Body of pancreas (tissue), 4 donors: ENCODE measurements around the gene NSF. TPM values are rescaled to one million over a fixed set of nuclear protein-coding genes. Genes with fewer than 3 reads are reported as not detected.

Experiments
- ATAC-seq: fragments of 150-250 bp; one replicate; pipeline ENCODE4 v1.9.1; 2016
- DNase-seq, 4 donors: peaks; one replicate each; pipeline ENCODE4 v3.0.0-alpha.2; 2019
- H3K27ac ChIP-seq, 4 donors: fragments of 200-600 bp; sonication (generic); 1 replicate in 3 of 4; 2 replicates in 1 of 4; pipeline versions ENCODE4 v1.5.1 to v1.6.1; 2016 to 2019; ENCODE audit warnings: mild to moderate bottlenecking in 1 of 4, mixed read lengths in 1 of 4, moderate library complexity in 1 of 4
- H3K27me3 ChIP-seq, 2 donors: fragments of 200-600 bp; sonication (generic); one replicate each; pipeline ENCODE4 v1.6.0; 2016; ENCODE audit warnings: mild to moderate bottlenecking in 1 of 2
- H3K36me3 ChIP-seq, 2 donors: fragments of 200-600 bp; sonication (generic); replicated peaks in 1 of 2; 2 replicates each; pipeline ENCODE4 v1.5.1; 2016; ENCODE audit warnings: low read depth in 2 of 2; ENCODE audit not compliant: insufficient read depth in 1 of 2
- H3K4me1 ChIP-seq: fragments of 200-600 bp; sonication (generic); one replicate; pipeline ENCODE4 v1.6.0; 2016
- H3K4me3 ChIP-seq, 2 donors: fragments of 200-600 bp; sonication (generic); 1 replicate in 1 of 2; 2 replicates in 1 of 2; pipeline ENCODE4 v1.5.1; 2016 to 2019
- H3K9me3 ChIP-seq, 3 donors: fragments of 200-600 bp; sonication (generic); 1 replicate in 2 of 3; 2 replicates in 1 of 3; pipeline ENCODE4 v1.5.1; 2016
- POLR2A ChIP-seq, 3 donors: fragments of 450-650 bp; IDR thresholded peaks; one replicate each; pipeline ENCODE4 v1.6.1; 2016; ENCODE audit warnings: antibody characterized with exemption in 3 of 3, mild to moderate bottlenecking in 2 of 3
- WGBS, 2 donors: methylation state at CpG; one replicate each; pipeline ENCODE4 v1.1.5; 2017; 5-methylcytosine and 5-hydroxymethylcytosine counted together
- intact Hi-C: fragments of 100-400 bp; cut with DNase I; formaldehyde crosslinking; loops from one replicate; pipeline ENCODE4 v1.15.1; 2023
- total RNA-seq, 2 donors: library from RNA; depleted of rRNA; stranded (reverse); fragments of >200 nt; gene quantifications; one replicate each; pipeline ENCODE4 v1.1.0, GENCODE V29; 2016
- TF ChIP-seq, protein P1 (sequence below), 7 experiments: fragments of 450-650 bp in 4 of 7; fragments of 200-600 bp in 3 of 7; sonication (generic) in 3 of 7; IDR thresholded peaks; one replicate each; pipeline ENCODE4 v1.5.1; 2016 to 2019; ENCODE audit warnings: antibody characterized with exemption in 7 of 7

Gene NSF
- total RNA-seq, 2 donors from 2014 or later = 9.9 to 32.9 TPM

GRCh38 chr17:46785696-46786095 is 195.2 kb downstream of the NSF start:
- H3K27ac ChIP-seq = no peak overlapping the region
- H3K36me3 ChIP-seq = no peaks in the 10 kb centered on the region
- ATAC-seq (no peak), DNase-seq (no peak)
- peaks cover 18% of the 10 kb centered on the region for H3K4me1 ChIP-seq
- intact Hi-C loops = no loop called here
- no peak for TF ChIP-seq POLR2A (IDR thresholded peaks at IDR 0.05)
- TF ChIP-seq, protein P1, sequence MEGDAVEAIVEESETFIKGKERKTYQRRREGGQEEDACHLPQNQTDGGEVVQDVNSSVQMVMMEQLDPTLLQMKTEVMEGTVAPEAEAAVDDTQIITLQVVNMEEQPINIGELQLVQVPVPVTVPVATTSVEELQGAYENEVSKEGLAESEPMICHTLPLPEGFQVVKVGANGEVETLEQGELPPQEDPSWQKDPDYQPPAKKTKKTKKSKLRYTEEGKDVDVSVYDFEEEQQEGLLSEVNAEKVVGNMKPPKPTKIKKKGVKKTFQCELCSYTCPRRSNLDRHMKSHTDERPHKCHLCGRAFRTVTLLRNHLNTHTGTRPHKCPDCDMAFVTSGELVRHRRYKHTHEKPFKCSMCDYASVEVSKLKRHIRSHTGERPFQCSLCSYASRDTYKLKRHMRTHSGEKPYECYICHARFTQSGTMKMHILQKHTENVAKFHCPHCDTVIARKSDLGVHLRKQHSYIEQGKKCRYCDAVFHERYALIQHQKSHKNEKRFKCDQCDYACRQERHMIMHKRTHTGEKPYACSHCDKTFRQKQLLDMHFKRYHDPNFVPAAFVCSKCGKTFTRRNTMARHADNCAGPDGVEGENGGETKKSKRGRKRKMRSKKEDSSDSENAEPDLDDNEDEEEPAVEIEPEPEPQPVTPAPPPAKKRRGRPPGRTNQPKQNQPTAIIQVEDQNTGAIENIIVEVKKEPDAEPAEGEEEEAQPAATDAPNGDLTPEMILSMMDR (IDR thresholded peaks at IDR 0.05) = no peak
- H3K4me3 ChIP-seq = no peak overlapping the region
- no peaks in the 10 kb centered on the region for H3K9me3 ChIP-seq
- H3K27me3 ChIP-seq = no peaks in the 10 kb centered on the region
- WGBS, 2 donors = 45 to 55% methylated on average over 5 to 7 of the region's 7 CpGs

GRCh38 chr17:46787478-46787877 is 197.0 kb downstream of the NSF start:
- DNase-seq = no peak
- intact Hi-C loops = no loop called here
- TF ChIP-seq, protein P1 (IDR thresholded peaks at IDR 0.05) = no peak
- TF ChIP-seq POLR2A (IDR thresholded peaks at IDR 0.05) = no peak

DNA sequence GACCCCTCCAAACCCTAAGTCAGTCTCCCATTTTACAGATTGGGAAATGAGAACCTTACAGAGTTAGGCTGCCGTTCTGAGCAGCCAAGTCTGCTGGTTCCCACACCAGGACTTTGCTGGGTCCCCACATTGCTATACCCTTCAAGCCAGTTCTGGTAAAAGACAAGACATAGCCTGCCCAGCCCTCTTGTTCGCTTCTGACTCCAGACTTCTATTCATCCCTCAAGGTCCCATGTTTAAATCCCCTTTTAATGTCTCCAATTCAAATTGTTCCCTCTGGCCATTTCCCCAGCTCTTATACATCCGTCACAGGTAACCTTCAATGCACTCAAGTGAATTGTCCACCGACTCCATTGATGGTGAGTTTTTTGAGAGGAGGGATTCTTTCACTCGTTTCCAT is 197.8 kb downstream of the NSF start:
- 87 to 95% methylated on average over 5 of the region's 5 CpGs for whole genome bisulfite sequencing, 2 donors
- no peaks in the 10 kb centered on the region for H3K27me3 ChIP-seq
- DNase-seq (no peak), ATAC-seq (no peak)
- no peak overlapping the region for H3K27ac ChIP-seq
- H3K9me3 ChIP-seq = no peaks in the 10 kb centered on the region
- H3K36me3 ChIP-seq = no peaks in the 10 kb centered on the region
- H3K4me3 ChIP-seq = no peak overlapping the region
- TF ChIP-seq POLR2A (IDR thresholded peaks at IDR 0.05) = no peak
- TF ChIP-seq, protein P1 (IDR thresholded peaks at IDR 0.05) = no peak
- peaks cover 6% of the 10 kb centered on the region for H3K4me1 ChIP-seq
- intact Hi-C loops = no loop called here

More at GRCh38 chr17:46787478-46787877, 197.0 kb downstream of the NSF start:
- no peak for ATAC-seq
- Histone ChIP-seq H3K27me3 (no peaks in the 10 kb centered on the region), H3K27ac (no peak overlapping the region), H3K4me1 (peaks cover 14% of the 10 kb centered on the region), H3K4me3 (no peak overlapping the region), H3K36me3 (no peaks in the 10 kb centered on the region), H3K9me3 (no peaks in the 10 kb centered on the region)
- 89 to 94% methylated on average over 11 to 13 of the region's 13 CpGs for WGBS, 2 donors

DNA sequence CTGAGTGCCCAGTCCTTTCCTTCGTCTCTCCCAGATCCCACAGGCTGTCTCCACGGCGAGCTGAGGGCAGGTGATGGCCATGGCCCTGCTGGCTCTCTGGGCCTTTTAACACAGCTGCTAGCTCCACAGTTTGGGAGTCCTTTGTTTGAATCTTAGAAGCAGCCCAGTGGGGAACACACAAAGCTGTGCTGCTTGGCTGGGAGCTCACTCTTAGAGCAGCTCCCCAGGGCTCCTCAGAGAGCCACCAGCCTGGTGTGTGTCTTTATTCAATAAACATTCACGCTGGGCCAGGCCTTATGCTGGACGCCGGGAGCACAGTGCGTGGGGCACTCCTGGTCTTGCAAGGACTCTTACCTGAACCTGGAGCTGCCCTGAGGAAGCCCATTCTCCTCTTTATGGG is 198.3 kb downstream of the NSF start:
- intact Hi-C loops = no loop called here
- Histone ChIP-seq H3K36me3 (no peaks in the 10 kb centered on the region), H3K4me3 (no peak overlapping the region), H3K4me1 (peaks cover 3% of the 10 kb centered on the region), H3K27ac (no peak overlapping the region), H3K27me3 (no peaks in the 10 kb centered on the region), H3K9me3 (no peaks in the 10 kb centered on the region)
- ATAC-seq (no peak), DNase-seq (no peak)
- 91 to 98% methylated on average over 5 to 7 of the region's 7 CpGs for WGBS, 2 donors
- TF ChIP-seq, protein P1 (IDR thresholded peaks at IDR 0.05) = no peak
- TF ChIP-seq POLR2A (IDR thresholded peaks at IDR 0.05) = no peak

DNA sequence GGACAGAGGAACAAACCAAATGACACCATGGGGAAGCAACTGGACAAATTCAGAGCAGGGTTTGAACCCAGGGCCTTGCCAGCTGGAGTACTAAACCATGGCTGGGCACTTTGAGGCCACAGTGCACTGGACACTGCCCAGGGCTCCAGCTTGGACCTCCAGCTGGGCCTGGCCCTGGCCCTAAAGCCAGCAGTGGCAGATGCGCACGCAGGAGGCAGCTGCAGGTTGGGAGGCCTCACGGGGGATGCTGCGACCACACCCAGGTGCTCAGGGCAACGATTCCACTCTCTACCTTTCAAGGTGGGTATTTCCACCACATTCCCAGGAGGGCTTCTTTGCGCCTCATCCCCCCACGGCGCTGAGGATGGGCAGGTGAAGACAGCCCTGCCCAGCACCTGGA is 199.1 kb downstream of the NSF start:
- H3K4me1 ChIP-seq = peaks cover 3% of the 10 kb centered on the region
- H3K36me3 ChIP-seq = no peaks in the 10 kb centered on the region
- TF ChIP-seq POLR2A (IDR thresholded peaks at IDR 0.05) = no peak
- TF ChIP-seq, protein P1 (IDR thresholded peaks at IDR 0.05) = no peak
- H3K27me3 ChIP-seq = no peaks in the 10 kb centered on the region
- H3K27ac ChIP-seq = no peak overlapping the region
- intact Hi-C loops = no loop called here
- ATAC-seq (no peak), DNase-seq (no peak)
- H3K4me3 ChIP-seq = no peak overlapping the region
- H3K9me3 ChIP-seq = no peaks in the 10 kb centered on the region
- 97 to 98% methylated on average over 7 to 8 of the region's 8 CpGs for WGBS, 2 donors
